PC-3 (cell line): ENCODE results near the gene CEP70.

Experiments
- EZH2 ChIP-seq: fragments of 300-600 bp; sonication (generic); IDR thresholded peaks from one replicate; pipeline ENCODE4 v1.6.1; 2017; ENCODE audit warnings: antibody characterized with exemption, mild to moderate bottlenecking, low read length; ENCODE audit not compliant: unreplicated experiment
- EZH2phosphoT487 ChIP-seq: fragments of 300-600 bp; sonication (generic); IDR thresholded peaks from 2 replicates; pipeline ENCODE4 v1.6.1; 2018; ENCODE audit warnings: mild to moderate bottlenecking, antibody characterized with exemption, low read length, borderline replicate concordance
- TF ChIP-seq, protein P1 (sequence below): fragments of 300-600 bp; sonication (generic); conservative IDR thresholded peaks from 2 replicates; pipeline ENCODE4 v1.5.1; 2017; ENCODE audit warnings: antibody characterized with exemption, low read depth, mild to moderate bottlenecking, low read length

DNA sequence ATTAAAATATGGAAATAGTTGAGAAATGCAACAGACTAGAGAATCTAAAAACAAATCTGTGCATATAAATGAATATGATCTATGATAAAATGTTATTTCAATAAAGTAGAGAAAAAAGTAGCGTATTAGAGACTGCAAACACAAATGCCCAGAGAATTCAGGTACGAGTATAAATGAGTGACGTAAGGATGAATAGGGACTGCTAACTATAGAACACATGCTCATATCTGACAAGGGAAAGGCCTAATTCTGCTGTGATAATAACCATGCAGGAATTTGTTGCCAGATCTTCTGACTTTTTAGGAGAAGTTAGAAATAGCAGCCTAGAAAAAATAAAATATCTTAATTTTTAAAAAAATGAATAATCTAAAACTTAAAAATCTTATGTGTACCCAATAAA lies 86.5 kb downstream of the CEP70 start:
- TF ChIP-seq, protein P1, sequence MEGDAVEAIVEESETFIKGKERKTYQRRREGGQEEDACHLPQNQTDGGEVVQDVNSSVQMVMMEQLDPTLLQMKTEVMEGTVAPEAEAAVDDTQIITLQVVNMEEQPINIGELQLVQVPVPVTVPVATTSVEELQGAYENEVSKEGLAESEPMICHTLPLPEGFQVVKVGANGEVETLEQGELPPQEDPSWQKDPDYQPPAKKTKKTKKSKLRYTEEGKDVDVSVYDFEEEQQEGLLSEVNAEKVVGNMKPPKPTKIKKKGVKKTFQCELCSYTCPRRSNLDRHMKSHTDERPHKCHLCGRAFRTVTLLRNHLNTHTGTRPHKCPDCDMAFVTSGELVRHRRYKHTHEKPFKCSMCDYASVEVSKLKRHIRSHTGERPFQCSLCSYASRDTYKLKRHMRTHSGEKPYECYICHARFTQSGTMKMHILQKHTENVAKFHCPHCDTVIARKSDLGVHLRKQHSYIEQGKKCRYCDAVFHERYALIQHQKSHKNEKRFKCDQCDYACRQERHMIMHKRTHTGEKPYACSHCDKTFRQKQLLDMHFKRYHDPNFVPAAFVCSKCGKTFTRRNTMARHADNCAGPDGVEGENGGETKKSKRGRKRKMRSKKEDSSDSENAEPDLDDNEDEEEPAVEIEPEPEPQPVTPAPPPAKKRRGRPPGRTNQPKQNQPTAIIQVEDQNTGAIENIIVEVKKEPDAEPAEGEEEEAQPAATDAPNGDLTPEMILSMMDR, result no peak
- TF ChIP-seq EZH2phosphoT487 (no peak), EZH2 (no peak)
